ENCODE measurements around the gene LRRC8E.

GRCh38 chr19:7885818-7886217, 2.5 kb upstream of the LRRC8E start:
- TF ChIP-seq POLR2A (IDR thresholded peaks at IDR 0.05) = no peak
- no peak for TF ChIP-seq POLR2AphosphoS5 (IDR thresholded peaks at IDR 0.05)

All from sigmoid colon (tissue), 4 donors.